ENCODE results near the gene ADGRL3. TPM values are rescaled to one million over a fixed set of nuclear protein-coding genes. Genes with fewer than 3 reads are reported as not detected.
"Not testable (repeated sequence)": the region's sequence is repeated elsewhere in the genome, so short reads cannot be mapped to it uniquely, and the experiment has no call there.

Gene ADGRL3
- total RNA-seq, 2 donors from 2014 or later = not detected

DNA sequence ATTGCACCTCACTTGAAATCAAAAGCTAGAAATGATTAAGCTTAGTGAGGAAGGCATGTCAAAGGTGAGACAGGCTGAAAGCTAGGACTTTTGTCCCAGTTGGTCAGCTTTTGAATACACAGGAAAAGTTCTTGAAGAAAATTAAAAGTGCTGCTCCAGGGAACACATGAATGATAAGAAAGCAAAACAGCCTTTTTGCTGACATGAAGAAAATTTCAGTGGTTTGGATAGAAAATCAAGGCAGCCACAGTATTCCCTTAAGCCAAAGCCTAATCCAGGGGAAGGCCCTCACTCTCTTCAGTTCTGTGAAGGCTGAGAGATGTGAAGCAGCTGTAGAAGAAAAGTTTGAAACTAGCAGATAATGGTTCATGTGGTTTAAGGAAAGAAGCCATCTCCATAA is 150.8 kb downstream of the ADGRL3 start:
- Mint-ChIP-seq H3K36me3 (ENCODE audit: insufficient read depth in 2 of 2) (peaks cover 0 to 1% of the 10 kb centered on the region in 2 donors), H3K4me1 (ENCODE audit: low read depth) (no peaks in the 10 kb centered on the region), H3K9me3 (peaks cover 4 to 7% of the 10 kb centered on the region in 2 donors), H3K27ac (no peak overlapping the region), H3K27me3 (ENCODE audit: low read depth) (no peaks in the 10 kb centered on the region), H3K4me3 (no peak overlapping the region)
- DNase-seq (no peak), ATAC-seq (replicated peaks in 1 of 2) (no peak)

- Mint-ChIP-seq H3K4me1 (ENCODE audit: low read depth) (no peaks in the 10 kb centered on the region), H3K4me3 (no peak overlapping the region), H3K27ac (no peak overlapping the region), H3K36me3 (ENCODE audit: insufficient read depth in 2 of 2) (peaks cover 0 to 1% of the 10 kb centered on the region in 2 donors), H3K27me3 (ENCODE audit: low read depth) (no peaks in the 10 kb centered on the region), H3K9me3 (peaks cover 2 to 8% of the 10 kb centered on the region in 2 donors)
- ATAC-seq (replicated peaks in 1 of 2) (no peak), DNase-seq (no peak)
Measured at GRCh38 chr4:61356696-61357095, 156.6 kb downstream of the ADGRL3 start.

DNA sequence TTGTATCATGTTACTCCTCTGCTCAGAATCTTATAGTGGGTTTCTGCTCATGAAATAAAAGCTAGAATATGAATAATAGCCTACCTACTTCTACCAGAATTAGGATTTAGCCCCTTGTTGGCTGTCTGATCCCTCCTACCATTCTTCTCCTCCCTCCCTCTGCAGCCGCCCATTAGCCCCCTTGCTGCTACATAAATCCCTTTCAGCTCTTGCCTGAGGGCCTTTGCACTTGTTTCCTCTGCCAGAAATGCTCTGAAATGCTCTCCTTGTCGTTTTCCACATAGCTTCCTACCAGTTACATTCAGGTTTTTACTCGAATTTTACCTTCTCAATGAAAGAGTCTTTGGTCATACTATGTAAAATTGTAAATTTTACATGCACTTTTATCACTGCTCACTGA is 159.2 kb downstream of the ADGRL3 start:
- Mint-ChIP-seq H3K4me3 (no peak overlapping the region), H3K9me3 (peaks cover 0 to 8% of the 10 kb centered on the region in 2 donors), H3K27me3 (ENCODE audit: low read depth) (no peaks in the 10 kb centered on the region), H3K4me1 (ENCODE audit: low read depth) (no peaks in the 10 kb centered on the region), H3K27ac (no peak overlapping the region), H3K36me3 (ENCODE audit: insufficient read depth in 2 of 2) (no peaks in the 10 kb centered on the region)
- no peak for DNase-seq
- no peak for ATAC-seq (replicated peaks in 1 of 2)

- H3K9me3 Mint-ChIP-seq; H3K4me3 Mint-ChIP-seq; ATAC-seq (replicated peaks in 1 of 2); H3K27ac Mint-ChIP-seq; H3K36me3 Mint-ChIP-seq (ENCODE audit: insufficient read depth in 2 of 2); H3K27me3 Mint-ChIP-seq (ENCODE audit: low read depth); H3K4me1 Mint-ChIP-seq (ENCODE audit: low read depth); DNase-seq: not testable (repeated sequence)
Measured at GRCh38 chr4:61372817-61373216, 172.7 kb downstream of the ADGRL3 start.

- no peak for DNase-seq
- Mint-ChIP-seq H3K4me3 (no peak overlapping the region), H3K27ac (no peak overlapping the region), H3K36me3 (ENCODE audit: insufficient read depth in 2 of 2) (peaks cover 0 to 3% of the 10 kb centered on the region in 2 donors), H3K4me1 (ENCODE audit: low read depth) (no peaks in the 10 kb centered on the region), H3K27me3 (ENCODE audit: low read depth) (no peaks in the 10 kb centered on the region), H3K9me3 (peaks cover 3 to 7% of the 10 kb centered on the region in 2 donors)
- ATAC-seq (replicated peaks in 1 of 2) = no peak
Measured at GRCh38 chr4:61373901-61374440, 173.8 kb downstream of the ADGRL3 start.

- DNase-seq = no peak
- ATAC-seq (replicated peaks in 1 of 2) = no peak
- H3K36me3 Mint-ChIP-seq (ENCODE audit: insufficient read depth in 2 of 2) = peaks cover 0 to 3% of the 10 kb centered on the region in 2 donors
- H3K27me3 Mint-ChIP-seq (ENCODE audit: low read depth) = no peaks in the 10 kb centered on the region
- no peaks in the 10 kb centered on the region for H3K4me1 Mint-ChIP-seq (ENCODE audit: low read depth)
- H3K4me3 Mint-ChIP-seq = no peak overlapping the region
- H3K27ac Mint-ChIP-seq = no peak overlapping the region
- peaks cover 3 to 8% of the 10 kb centered on the region in 2 donors for H3K9me3 Mint-ChIP-seq
Measured at GRCh38 chr4:61374447-61374891, 174.3 kb downstream of the ADGRL3 start.

GRCh38 chr4:61375301-61375700 is 175.2 kb downstream of the ADGRL3 start:
- peaks cover 3 to 8% of the 10 kb centered on the region in 2 donors for H3K9me3 Mint-ChIP-seq
- H3K4me3 Mint-ChIP-seq = no peak overlapping the region

DNA sequence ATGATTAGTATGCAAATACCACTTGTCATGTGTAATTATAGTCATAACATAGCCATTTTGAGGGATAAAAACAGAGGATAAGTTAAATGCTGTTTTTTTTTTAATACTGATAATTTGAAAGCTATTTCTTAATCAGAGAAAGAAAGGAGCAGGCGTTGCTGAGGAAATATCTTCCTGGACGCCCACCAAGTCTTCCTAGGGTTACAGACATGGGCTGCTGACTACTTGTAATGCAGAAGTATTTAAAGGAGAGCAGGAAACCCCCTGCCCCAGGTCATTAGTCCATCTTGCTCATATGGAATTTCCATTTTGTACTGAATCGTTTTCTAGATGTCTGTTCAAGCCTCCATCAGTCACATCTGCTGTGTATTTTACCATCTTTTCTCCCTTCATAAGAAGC is 176.2 kb downstream of the ADGRL3 start:
- H3K27me3 Mint-ChIP-seq (ENCODE audit: low read depth) = no peaks in the 10 kb centered on the region
- ATAC-seq (replicated peaks in 1 of 2) = no peak
- H3K4me3 Mint-ChIP-seq = no peak overlapping the region
- DNase-seq = no peak
- H3K9me3 Mint-ChIP-seq = peaks cover 4 to 13% of the 10 kb centered on the region in 2 donors
- no peaks in the 10 kb centered on the region for H3K4me1 Mint-ChIP-seq (ENCODE audit: low read depth)
- peaks cover 0 to 3% of the 10 kb centered on the region in 2 donors for H3K36me3 Mint-ChIP-seq (ENCODE audit: insufficient read depth in 2 of 2)
- H3K27ac Mint-ChIP-seq = no peak overlapping the region

More at GRCh38 chr4:61375301-61375700, 175.2 kb downstream of the ADGRL3 start:
- Mint-ChIP-seq H3K4me1 (ENCODE audit: low read depth) (no peaks in the 10 kb centered on the region), H3K36me3 (ENCODE audit: insufficient read depth in 2 of 2) (peaks cover 0 to 3% of the 10 kb centered on the region in 2 donors), H3K27ac (no peak overlapping the region), H3K27me3 (ENCODE audit: low read depth) (no peaks in the 10 kb centered on the region)
- no peak for ATAC-seq (replicated peaks in 1 of 2)
- DNase-seq = no peak

GRCh38 chr4:61379406-61379805 is 179.3 kb downstream of the ADGRL3 start:
- no peak for DNase-seq
- peaks cover 3 to 13% of the 10 kb centered on the region in 2 donors for H3K9me3 Mint-ChIP-seq
- H3K4me3 Mint-ChIP-seq = no peak overlapping the region
- no peaks in the 10 kb centered on the region for H3K36me3 Mint-ChIP-seq (ENCODE audit: insufficient read depth in 2 of 2)
- no peak overlapping the region for H3K27ac Mint-ChIP-seq
- H3K4me1 Mint-ChIP-seq (ENCODE audit: low read depth) = no peaks in the 10 kb centered on the region
- ATAC-seq (replicated peaks in 1 of 2) = no peak
- H3K27me3 Mint-ChIP-seq (ENCODE audit: low read depth) = no peaks in the 10 kb centered on the region

- DNase-seq (no peak), ATAC-seq (replicated peaks in 1 of 2) (no peak)
- no peaks in the 10 kb centered on the region for H3K4me1 Mint-ChIP-seq (ENCODE audit: low read depth)
- H3K27me3 Mint-ChIP-seq (ENCODE audit: low read depth) = no peaks in the 10 kb centered on the region
- H3K27ac Mint-ChIP-seq = no peak overlapping the region
- no peak overlapping the region for H3K4me3 Mint-ChIP-seq
- no peaks in the 10 kb centered on the region for H3K36me3 Mint-ChIP-seq (ENCODE audit: insufficient read depth in 2 of 2)
- H3K9me3 Mint-ChIP-seq = peaks cover 5 to 16% of the 10 kb centered on the region in 2 donors
Measured at GRCh38 chr4:61380865-61381264, 180.7 kb downstream of the ADGRL3 start.

DNA sequence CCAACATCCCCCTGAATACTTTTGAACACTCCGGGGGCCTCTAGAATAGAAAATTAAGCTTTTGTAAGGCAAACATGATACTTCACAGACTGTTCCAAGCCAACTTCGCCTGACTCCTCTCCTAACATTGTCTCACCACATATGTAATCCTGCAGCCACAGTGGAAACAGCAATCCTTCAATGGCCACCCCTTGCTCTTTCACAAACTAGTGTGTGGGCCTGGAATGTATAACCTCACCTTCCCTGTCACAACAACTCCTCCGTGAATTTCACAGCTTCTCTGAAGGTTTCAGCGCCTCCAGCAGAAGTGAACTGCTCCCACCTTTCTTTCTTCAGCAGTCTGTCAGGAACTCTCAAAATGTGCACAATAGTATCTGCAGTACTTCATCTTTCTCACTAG is 185.1 kb downstream of the ADGRL3 start:
- H3K27ac Mint-ChIP-seq = no peak overlapping the region
- ATAC-seq (replicated peaks in 1 of 2) (no peak), DNase-seq (no peak)
- H3K36me3 Mint-ChIP-seq (ENCODE audit: insufficient read depth in 2 of 2) = no peaks in the 10 kb centered on the region
- H3K27me3 Mint-ChIP-seq (ENCODE audit: low read depth) = no peaks in the 10 kb centered on the region
- H3K4me1 Mint-ChIP-seq (ENCODE audit: low read depth) = no peaks in the 10 kb centered on the region
- H3K4me3 Mint-ChIP-seq = no peak overlapping the region
- H3K9me3 Mint-ChIP-seq = peaks cover 5 to 16% of the 10 kb centered on the region in 2 donors

DNA sequence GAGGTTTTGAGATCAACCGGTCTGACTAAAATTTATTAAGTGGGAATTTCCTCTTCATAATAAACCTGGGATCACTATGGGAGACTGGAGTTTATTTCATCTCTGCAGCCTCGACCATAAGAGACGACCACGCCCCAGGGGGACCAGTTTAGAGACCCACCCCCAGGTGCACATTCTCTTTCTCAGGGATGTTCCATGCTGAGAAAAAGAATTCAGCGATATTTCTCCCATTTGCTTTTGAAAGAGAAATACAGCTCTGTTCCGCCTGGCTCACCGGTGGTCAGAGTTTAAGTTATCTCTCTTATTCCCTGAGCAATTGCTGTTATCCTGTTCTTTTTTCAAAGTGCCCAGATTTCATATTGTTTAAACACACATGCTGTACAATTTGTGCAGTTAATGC is 187.2 kb downstream of the ADGRL3 start:
- not testable (repeated sequence) for ATAC-seq (replicated peaks in 1 of 2); H3K27me3 Mint-ChIP-seq (ENCODE audit: low read depth); H3K4me3 Mint-ChIP-seq; H3K4me1 Mint-ChIP-seq (ENCODE audit: low read depth); H3K9me3 Mint-ChIP-seq; DNase-seq; H3K27ac Mint-ChIP-seq; H3K36me3 Mint-ChIP-seq (ENCODE audit: insufficient read depth in 2 of 2)

DNA sequence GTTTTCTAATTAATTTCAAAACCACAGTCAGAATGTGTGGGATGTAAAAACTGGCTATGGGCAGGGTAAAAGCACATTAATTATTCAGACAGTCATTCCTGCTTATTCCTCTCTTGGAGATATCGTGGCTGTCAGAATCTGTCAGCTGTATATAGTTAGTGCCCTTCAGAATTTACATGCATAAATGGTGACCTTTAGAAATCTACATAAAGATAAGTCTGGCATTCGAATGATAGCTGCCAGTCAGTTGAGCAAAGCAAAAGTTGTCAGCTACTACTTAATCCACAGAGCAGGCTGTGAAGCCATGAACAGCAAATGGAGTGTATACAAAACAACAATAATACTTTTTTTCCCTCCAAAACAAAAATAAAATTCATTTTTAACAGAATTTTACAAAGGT is 189.5 kb downstream of the ADGRL3 start:
- Mint-ChIP-seq H3K27ac (no peak overlapping the region), H3K27me3 (ENCODE audit: low read depth) (no peaks in the 10 kb centered on the region), H3K4me3 (no peak overlapping the region), H3K9me3 (peaks cover 5 to 9% of the 10 kb centered on the region in 2 donors), H3K36me3 (ENCODE audit: insufficient read depth in 2 of 2) (peaks cover 0 to 3% of the 10 kb centered on the region in 2 donors), H3K4me1 (ENCODE audit: low read depth) (no peaks in the 10 kb centered on the region)
- DNase-seq (no peak), ATAC-seq (replicated peaks in 1 of 2) (no peak)

DNA sequence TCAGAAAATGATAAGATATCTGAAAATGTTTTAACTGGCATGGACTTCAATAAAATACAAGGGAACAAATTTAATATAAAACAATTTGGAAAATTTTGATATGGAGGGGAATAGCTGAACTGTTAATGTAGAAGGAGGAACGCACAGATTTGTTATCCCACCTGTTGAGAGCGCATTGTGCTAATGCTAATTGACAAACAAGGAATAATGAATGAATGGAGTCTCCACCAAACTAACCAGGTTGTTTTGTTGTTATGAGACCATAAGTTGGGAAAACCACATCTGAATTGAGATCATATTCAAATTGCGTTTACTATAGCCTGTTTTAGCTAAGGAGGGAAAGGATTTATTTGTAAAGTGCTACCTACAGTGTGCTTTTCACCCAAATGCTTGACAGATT is 195.6 kb downstream of the ADGRL3 start:
- peaks cover 4 to 5% of the 10 kb centered on the region in 2 donors for H3K9me3 Mint-ChIP-seq
- no peak for DNase-seq
- H3K27me3 Mint-ChIP-seq (ENCODE audit: low read depth) = no peaks in the 10 kb centered on the region
- ATAC-seq (replicated peaks in 1 of 2) = no peak
- H3K27ac Mint-ChIP-seq = no peak overlapping the region
- H3K36me3 Mint-ChIP-seq (ENCODE audit: insufficient read depth in 2 of 2) = peaks cover 2 to 3% of the 10 kb centered on the region in 2 donors
- no peak overlapping the region for H3K4me3 Mint-ChIP-seq
- H3K4me1 Mint-ChIP-seq (ENCODE audit: low read depth) = no peaks in the 10 kb centered on the region
